Neural cell (in vitro differentiated cells): ENCODE measurements around the gene CACNA1F. TPM values are rescaled to one million over a fixed set of nuclear protein-coding genes. Genes with fewer than 3 reads are reported as not detected.

ENCODE experiments used
- H2AFZ ChIP-seq: fragments of 200-600, 300-800 bp; sonication (generic), shearing (Covaris generic); 2 replicates; pipeline ENCODE4 v1.6.0; 2014; ENCODE audit warnings: low read depth, mild to moderate bottlenecking, antibody characterized with exemption, low read length, moderate library complexity
- H3F3A ChIP-seq: fragments of 200-600 bp; shearing (Covaris generic); 2 replicates; pipeline ENCODE4 v1.6.1; 2016; ENCODE audit warnings: mild to moderate bottlenecking, moderate library complexity, mixed read lengths, antibody characterized with exemption, low read length; ENCODE audit not compliant: insufficient read depth, poor library complexity, severe bottlenecking
- H3K27ac ChIP-seq: fragments of 200-600, 300-800 bp; sonication (generic), shearing (Covaris generic); 2 replicates; pipeline ENCODE4 v1.5.1; 2014; ENCODE audit warnings: mild to moderate bottlenecking, low read length, moderate library complexity
- H3K27me3 ChIP-seq: fragments of 300-800, 200-600 bp; sonication (generic), shearing (Covaris generic); 2 replicates; pipeline ENCODE4 v1.6.0; 2014; ENCODE audit warnings: mild to moderate bottlenecking, low read depth, low read length, moderate library complexity; ENCODE audit not compliant: insufficient read depth
- H3K36me3 ChIP-seq: fragments of 300-800, 200-600 bp; sonication (generic), shearing (Covaris generic); 2 replicates; pipeline ENCODE4 v1.5.1; 2014; ENCODE audit warnings: mild to moderate bottlenecking, antibody characterized with exemption, low read length, moderate library complexity; ENCODE audit not compliant: insufficient read depth
- H3K4me2 ChIP-seq: fragments of 300-800, 200-600 bp; sonication (generic), shearing (Covaris generic); 2 replicates; pipeline ENCODE4 v1.6.0; 2014; ENCODE audit warnings: mild to moderate bottlenecking, low read length
- H3K4me3 ChIP-seq: fragments of 300-800, 200-600 bp; sonication (generic), shearing (Covaris generic); 2 replicates; pipeline ENCODE4 v1.5.1; 2014; ENCODE audit warnings: mild to moderate bottlenecking, low read length, moderate library complexity
- H3K79me2 ChIP-seq: fragments of 200-600 bp; shearing (Covaris generic); replicated peaks from 2 replicates; pipeline ENCODE4 v1.6.0; 2014; ENCODE audit warnings: mild to moderate bottlenecking, low read length, moderate library complexity; ENCODE audit not compliant: insufficient read depth
- H3K9ac ChIP-seq: fragments of 300-800, 200-600 bp; sonication (generic), shearing (Covaris generic); 2 replicates; pipeline ENCODE4 v1.6.1; 2016; ENCODE audit warnings: mild to moderate bottlenecking, low read length, mixed read lengths
- H3K9me2 ChIP-seq: fragments of 200-600 bp; shearing (Covaris generic); 2 replicates; pipeline ENCODE4 v1.6.1; 2016; ENCODE audit warnings: mild to moderate bottlenecking, low read length, mixed read lengths; ENCODE audit not compliant: insufficient read depth
- H3K9me3 ChIP-seq: fragments of 200-600, 300-800 bp; sonication (generic), shearing (Covaris generic); 2 replicates; pipeline ENCODE4 v1.6.1; 2016; ENCODE audit warnings: mild to moderate bottlenecking, mixed run types, low read length, moderate library complexity, mixed read lengths
- H4K20me1 ChIP-seq: fragments of 200-600 bp; shearing (Covaris generic); 2 replicates; pipeline ENCODE4 v1.6.1; 2016; ENCODE audit warnings: mild to moderate bottlenecking, mixed run types; ENCODE audit not compliant: insufficient read depth
- CTCF ChIP-seq: fragments of 450-650 bp; IDR thresholded peaks from 2 replicates; pipeline ENCODE4 v1.5.1; 2014; ENCODE audit warnings: antibody characterized with exemption, mild to moderate bottlenecking, moderate library complexity; ENCODE audit not compliant: poor library complexity, severe bottlenecking
- EP300 ChIP-seq: fragments of 450-650 bp; conservative IDR thresholded peaks from 2 replicates; pipeline ENCODE4 v1.6.1; 2014; ENCODE audit warnings: antibody characterized with exemption, mild to moderate bottlenecking, moderate library complexity; ENCODE audit not compliant: poor library complexity, severe bottlenecking
- EZH2 ChIP-seq: fragments of 200-600, 300-800 bp; shearing (Covaris generic), sonication (generic); IDR thresholded peaks from 2 replicates; pipeline ENCODE4 v1.6.1; 2014; ENCODE audit warnings: antibody characterized with exemption, low read length, borderline replicate concordance, mild to moderate bottlenecking; ENCODE audit not compliant: insufficient read depth, poor library complexity, severe bottlenecking
- MXI1 ChIP-seq: fragments of 450-650 bp; conservative IDR thresholded peaks from 2 replicates; pipeline ENCODE4 v1.6.1; 2014; ENCODE audit warnings: antibody characterized with exemption, mild to moderate bottlenecking; ENCODE audit not compliant: poor library complexity, severe bottlenecking
- POLR2AphosphoS5 ChIP-seq: IDR thresholded peaks from 2 replicates; pipeline ENCODE4 v1.6.1; 2012
- RAD21 ChIP-seq: fragments of 450-650 bp; conservative IDR thresholded peaks from 2 replicates; pipeline ENCODE4 v1.6.1; 2014; ENCODE audit warnings: antibody characterized with exemption, mild to moderate bottlenecking, moderate library complexity
- REST ChIP-seq: IDR thresholded peaks from 2 replicates; pipeline ENCODE4 v1.6.1; 2012; ENCODE audit warnings: borderline replicate concordance
- SMC3 ChIP-seq: fragments of 450-650 bp; conservative IDR thresholded peaks from 2 replicates; pipeline ENCODE4 v1.6.1; 2014; ENCODE audit warnings: antibody characterized with exemption, mild to moderate bottlenecking, moderate library complexity; ENCODE audit not compliant: poor library complexity
- TAF1 ChIP-seq: IDR thresholded peaks from 2 replicates; pipeline ENCODE4 v1.6.1; 2012; ENCODE audit warnings: low read depth
- polyA plus RNA-seq: library from polyadenylated mRNA; depleted of rRNA; stranded (reverse); fragments of >200 nt; gene quantifications from 2 replicates; pipeline ENCODE4 v1.2.3, GENCODE V29; 2014

CACNA1F gene
- polyA plus RNA-seq, 1 donor from 2014 or later: not detected

GRCh38 chrX:49177338-49177833 is 55.8 kb downstream of the CACNA1F start:
- Histone ChIP-seq H3K36me3 (no peaks in the 10 kb centered on the region), H3K27me3 (peaks cover 10% of the 10 kb centered on the region), H3K4me2 (no peak overlapping the region), H2AFZ (no peak overlapping the region), H3K4me3 (no peak overlapping the region), H3K9me2 (no peaks in the 10 kb centered on the region), H3K27ac (no peak overlapping the region), H3F3A (no peaks in the 10 kb centered on the region), H3K79me2 (no peaks in the 10 kb centered on the region), H4K20me1 (no peaks in the 10 kb centered on the region), H3K9ac (no peak overlapping the region), H3K9me3 (no peaks in the 10 kb centered on the region)
- no peak for TF ChIP-seq REST
- TF ChIP-seq RAD21: no peak
- TF ChIP-seq SMC3: no peak

GRCh38 chrX:49176421-49177326 is 56.5 kb downstream of the CACNA1F start:
- Histone ChIP-seq H3F3A (no peaks in the 10 kb centered on the region), H3K27me3 (peaks cover 17% of the 10 kb centered on the region), H3K9ac (no peak overlapping the region), H3K4me2 (no peak overlapping the region), H3K79me2 (no peaks in the 10 kb centered on the region), H3K9me2 (no peaks in the 10 kb centered on the region), H3K4me3 (no peak overlapping the region), H3K9me3 (no peaks in the 10 kb centered on the region), H4K20me1 (no peaks in the 10 kb centered on the region), H3K36me3 (no peaks in the 10 kb centered on the region), H2AFZ (no peak overlapping the region), H3K27ac (no peak overlapping the region)
- no peak for TF ChIP-seq SMC3
- no peak for TF ChIP-seq EZH2
- no peak for TF ChIP-seq REST
- no peak for TF ChIP-seq MXI1
- no peak for TF ChIP-seq CTCF
- no peak for TF ChIP-seq RAD21
- TF ChIP-seq EP300: no peak
- TF ChIP-seq POLR2AphosphoS5: no peak
- TF ChIP-seq TAF1: no peak
